Measurements from ENCODE around the gene VEZT. TPM values are rescaled to one million over a fixed set of nuclear protein-coding genes. Genes with fewer than 3 reads are reported as not detected.

Gene VEZT
- polyA plus RNA-seq, 3 donors: 14.6 to 20.6 (median 16.7) TPM

- Mint-ChIP-seq H3K9me3 (peaks cover 0 to 7% (median 3%) of the 10 kb centered on the region in 7 donors), H3K4me1 (peaks cover 48% of the 10 kb centered on the region), H3K27me3 (ENCODE audit: low read depth in 3 of 3) (no peaks in the 10 kb centered on the region), H3K36me3 (peaks cover 25 to 27% of the 10 kb centered on the region in 2 donors), H3K27ac (peak overlapping the region; percentile 69 to 94 (median 88)), H3K4me3 (peak overlapping the region; percentile 61 to 83)
- no peak for TF ChIP-seq CTCF (IDR thresholded peaks at IDR 0.05)
- Histone ChIP-seq H3K9me3 (replicated peaks in 1 of 2; ENCODE audit: control insufficient read depth in 1 of 2, insufficient read depth in 1 of 2, low read length in 2 of 2) (no peaks in the 10 kb centered on the region), H3K4me1 (ENCODE audit: control insufficient read depth in 1 of 2, insufficient read depth in 2 of 2, low read length in 2 of 2) (peaks cover 51 to 52% of the 10 kb centered on the region in 2 donors), H3K9ac (ENCODE audit: insufficient read depth, low read length, poor library complexity, severe bottlenecking) (no peak overlapping the region), H3K27ac (ENCODE audit: low read depth in 1 of 2, low read length in 2 of 2) (peak overlapping the region; percentile 44 to 76), H3K27me3 (ENCODE audit: control insufficient read depth in 2 of 2, insufficient read depth in 2 of 2, low read length in 2 of 2) (no peaks in the 10 kb centered on the region), H3K4me3 (replicated peaks in 1 of 3; ENCODE audit: low read depth in 2 of 3, low read length in 3 of 3) (peak overlapping the region in 1 of 3 experiments; percentile 36), H2AFZ (ENCODE audit: insufficient read depth, low read depth, low read length, poor library complexity, severe bottlenecking) (peak overlapping the region; percentile 57), H3K36me3 (replicated peaks in 1 of 2; ENCODE audit: control insufficient read depth in 1 of 2, insufficient read depth in 2 of 2, low read length in 2 of 2) (peaks cover 2 to 18% of the 10 kb centered on the region in 2 donors), H3K79me2 (ENCODE audit: insufficient read depth, low read length) (no peaks in the 10 kb centered on the region), H3K4me2 (replicated peaks; ENCODE audit: extremely low read depth, low read length, poor library complexity, severe bottlenecking) (peak overlapping the region; percentile 46), H4K20me1 (ENCODE audit: insufficient read depth, low read length) (peaks cover 47% of the 10 kb centered on the region)
- WGBS (ENCODE audit: insufficient coverage): 67% methylated on average over 3 of the region's 11 CpGs
- DNase-seq: peak; percentile 32 to 62 (median 46)
- intact Hi-C loops (cut with micrococcal nuclease): no loop called here
Measured at GRCh38 chr12:95204141-95204866, 13.3 kb upstream of the VEZT start.

DNA sequence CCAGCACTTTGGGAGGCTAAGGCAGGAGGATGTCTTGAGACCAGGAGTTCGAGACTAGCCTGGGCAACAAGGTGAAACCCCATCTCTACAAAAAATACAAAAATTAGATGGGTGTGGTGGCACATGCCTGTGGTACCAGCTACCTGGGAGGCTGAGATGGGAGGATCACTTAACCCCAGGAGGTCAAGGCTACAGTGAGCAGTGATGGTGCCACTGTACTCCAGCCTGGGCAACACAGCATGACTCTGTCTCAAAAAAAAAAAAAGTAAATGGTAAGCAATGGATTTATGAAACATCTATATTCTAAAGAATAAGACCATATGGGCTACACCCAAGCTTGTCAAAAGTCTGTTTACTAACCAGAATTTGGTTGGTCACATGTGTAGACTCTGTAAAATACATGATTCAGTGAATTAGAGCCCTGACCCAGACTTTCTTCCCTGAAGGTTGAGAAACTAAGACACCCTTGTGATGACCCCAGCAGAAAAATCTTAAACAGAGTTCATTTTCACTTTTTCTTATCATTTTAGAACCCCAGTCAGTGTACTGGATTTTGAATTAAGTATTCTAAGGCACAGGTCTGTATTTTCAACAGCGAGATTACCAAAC, 12.5 kb upstream of the VEZT start:
- H2AFZ ChIP-seq (ENCODE audit: insufficient read depth, low read depth, low read length, poor library complexity, severe bottlenecking): peak overlapping the region; percentile 32
- H3K4me3 Mint-ChIP-seq: peak overlapping the region in 1 of 2 donors; percentile 37
- H3K9ac ChIP-seq (ENCODE audit: insufficient read depth, low read length, poor library complexity, severe bottlenecking): no peak overlapping the region

More for the DNA sequence above, 12.5 kb upstream of the VEZT start:
- peak overlapping the region; percentile 20 to 92 (median 89) for H3K27ac Mint-ChIP-seq
- intact Hi-C loops (cut with micrococcal nuclease): no loop called here
- H3K9me3 ChIP-seq (replicated peaks in 1 of 2; ENCODE audit: control insufficient read depth in 1 of 2, insufficient read depth in 1 of 2, low read length in 2 of 2): no peaks in the 10 kb centered on the region
- H3K79me2 ChIP-seq (ENCODE audit: insufficient read depth, low read length): no peaks in the 10 kb centered on the region
- H3K36me3 Mint-ChIP-seq: peaks cover 28 to 32% of the 10 kb centered on the region in 2 donors
- H3K4me1 ChIP-seq (ENCODE audit: control insufficient read depth in 1 of 2, insufficient read depth in 2 of 2, low read length in 2 of 2): peaks cover 51 to 52% of the 10 kb centered on the region in 2 donors
- H3K36me3 ChIP-seq (replicated peaks in 1 of 2; ENCODE audit: control insufficient read depth in 1 of 2, insufficient read depth in 2 of 2, low read length in 2 of 2): peaks cover 2 to 22% of the 10 kb centered on the region in 2 donors
- H3K4me1 Mint-ChIP-seq: peaks cover 48% of the 10 kb centered on the region
- peaks cover 40% of the 10 kb centered on the region for H4K20me1 ChIP-seq (ENCODE audit: insufficient read depth, low read length)
- peak overlapping the region in 1 of 3 experiments; percentile 36 for H3K4me3 ChIP-seq (replicated peaks in 1 of 3; ENCODE audit: low read depth in 2 of 3, low read length in 3 of 3)
- no peak for TF ChIP-seq CTCF (IDR thresholded peaks at IDR 0.05)
- no peaks in the 10 kb centered on the region for H3K27me3 ChIP-seq (ENCODE audit: control insufficient read depth in 2 of 2, insufficient read depth in 2 of 2, low read length in 2 of 2)
- H3K27me3 Mint-ChIP-seq (ENCODE audit: low read depth in 3 of 3): no peaks in the 10 kb centered on the region
- DNase-seq: no peak
- WGBS (ENCODE audit: insufficient coverage): no CpG with 5 or more reads among the region's 2 CpGs
- peaks cover 0 to 7% (median 3%) of the 10 kb centered on the region in 7 donors for H3K9me3 Mint-ChIP-seq
- no peak overlapping the region for H3K4me2 ChIP-seq (replicated peaks; ENCODE audit: extremely low read depth, low read length, poor library complexity, severe bottlenecking)
- peak overlapping the region; percentile 31 to 76 for H3K27ac ChIP-seq (ENCODE audit: low read depth in 1 of 2, low read length in 2 of 2)

All from CD14-positive monocyte (primary cell).